ENCODE results near the gene STRADA. TPM values are rescaled to one million over a fixed set of nuclear protein-coding genes. Genes with fewer than 3 reads are reported as not detected.

STRADA gene
- total RNA-seq, 4 donors from 2014 or later = 14.2 to 52.8 (median 40.4) TPM

GRCh38 chr17:63701456-63701820, 40.2 kb downstream of the STRADA start:
- peaks cover 0 to 31% (median 26%) of the 10 kb centered on the region in 4 donors for H3K4me1 ChIP-seq
- no peak for TF ChIP-seq POLR2A (IDR thresholded peaks at IDR 0.05)
- TF ChIP-seq, protein P1, sequence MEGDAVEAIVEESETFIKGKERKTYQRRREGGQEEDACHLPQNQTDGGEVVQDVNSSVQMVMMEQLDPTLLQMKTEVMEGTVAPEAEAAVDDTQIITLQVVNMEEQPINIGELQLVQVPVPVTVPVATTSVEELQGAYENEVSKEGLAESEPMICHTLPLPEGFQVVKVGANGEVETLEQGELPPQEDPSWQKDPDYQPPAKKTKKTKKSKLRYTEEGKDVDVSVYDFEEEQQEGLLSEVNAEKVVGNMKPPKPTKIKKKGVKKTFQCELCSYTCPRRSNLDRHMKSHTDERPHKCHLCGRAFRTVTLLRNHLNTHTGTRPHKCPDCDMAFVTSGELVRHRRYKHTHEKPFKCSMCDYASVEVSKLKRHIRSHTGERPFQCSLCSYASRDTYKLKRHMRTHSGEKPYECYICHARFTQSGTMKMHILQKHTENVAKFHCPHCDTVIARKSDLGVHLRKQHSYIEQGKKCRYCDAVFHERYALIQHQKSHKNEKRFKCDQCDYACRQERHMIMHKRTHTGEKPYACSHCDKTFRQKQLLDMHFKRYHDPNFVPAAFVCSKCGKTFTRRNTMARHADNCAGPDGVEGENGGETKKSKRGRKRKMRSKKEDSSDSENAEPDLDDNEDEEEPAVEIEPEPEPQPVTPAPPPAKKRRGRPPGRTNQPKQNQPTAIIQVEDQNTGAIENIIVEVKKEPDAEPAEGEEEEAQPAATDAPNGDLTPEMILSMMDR (IDR thresholded peaks at IDR 0.05) = no peak
- peak overlapping the region; percentile 75 to 92 (median 80) for H3K4me3 ChIP-seq
- H3K36me3 ChIP-seq = peaks cover 0 to 30% (median 0%) of the 10 kb centered on the region in 3 donors
- H3K9me3 ChIP-seq = no peaks in the 10 kb centered on the region
- H3K27me3 ChIP-seq = no peaks in the 10 kb centered on the region
- DNase-seq = no peak
- H3K27ac ChIP-seq = peak overlapping the region; percentile 88 to 100 (median 94)

- TF ChIP-seq, protein P1 (IDR thresholded peaks at IDR 0.05) = peak in 1 of 6 experiments; percentile 24
- no peak for TF ChIP-seq POLR2A (IDR thresholded peaks at IDR 0.05)
- peak overlapping the region; percentile 75 to 92 (median 80) for H3K4me3 ChIP-seq
- H3K27ac ChIP-seq = peak overlapping the region; percentile 88 to 100 (median 94)
- peaks cover 0 to 31% (median 28%) of the 10 kb centered on the region in 4 donors for H3K4me1 ChIP-seq
- peak in 2 of 3 donors; percentile 66 to 75 for DNase-seq
- H3K27me3 ChIP-seq = no peaks in the 10 kb centered on the region
- no peaks in the 10 kb centered on the region for H3K9me3 ChIP-seq
- H3K36me3 ChIP-seq = peaks cover 0 to 28% (median 0%) of the 10 kb centered on the region in 3 donors
Observed at GRCh38 chr17:63700528-63701455, 40.8 kb downstream of the STRADA start.

DNA sequence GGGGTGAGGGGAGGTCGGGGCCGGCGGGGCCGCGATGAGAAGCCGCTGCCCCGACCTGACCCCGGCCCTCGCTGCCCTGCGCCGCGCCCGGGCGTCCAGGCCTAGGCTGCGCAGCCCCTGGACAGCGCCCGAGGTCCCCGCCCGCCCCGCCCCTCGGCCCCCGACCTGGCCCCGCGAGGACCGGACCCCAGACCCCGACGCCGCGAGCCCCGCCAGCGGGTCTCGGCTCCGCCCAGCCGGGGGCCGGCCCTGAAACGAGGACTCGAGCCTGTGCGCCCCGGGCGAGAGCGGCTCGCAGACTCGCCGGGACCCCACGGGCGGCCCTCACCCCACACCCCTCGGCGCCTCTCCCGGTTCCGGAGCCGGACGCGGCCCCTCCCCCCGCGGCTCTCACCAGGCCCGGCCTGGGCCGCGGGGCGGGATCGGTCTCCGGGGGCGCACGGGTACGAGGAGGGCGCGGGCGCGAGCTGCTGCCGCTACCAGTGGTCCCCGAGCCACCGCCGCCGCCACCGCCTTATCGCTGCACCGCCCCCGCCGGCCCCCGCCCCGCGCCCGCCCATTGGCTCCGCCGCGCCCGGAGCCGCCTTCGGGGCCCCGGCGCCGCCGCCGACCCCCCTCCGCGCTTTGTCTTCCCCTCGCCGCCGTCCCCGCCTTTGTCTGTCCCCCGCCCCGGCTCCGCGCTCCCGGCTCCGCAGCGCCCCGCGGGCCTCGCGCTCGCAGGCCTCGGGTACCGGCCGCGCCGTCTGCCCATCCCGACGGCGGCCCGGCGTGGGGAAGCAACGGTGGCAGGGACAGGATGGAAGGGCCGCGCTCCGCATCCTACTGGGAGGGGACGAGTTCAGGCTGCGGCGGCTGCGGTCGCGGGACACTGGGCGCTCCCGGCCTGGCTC, 41.7 kb downstream of the STRADA start, which contains the start of gene LIMD2:
LIMD2 (minus strand) TSS at position 488 of the 890 bp plus-strand sequence. CDS start 827 bp downstream, outside the sequence.
- Histone ChIP-seq H3K27me3 (no peaks in the 10 kb centered on the region), H3K27ac (peak within 1 kb of the TSS; percentile 88 to 100 (median 94)), H3K4me3 (peak within 1 kb of the TSS; percentile 75 to 92 (median 80)), H3K36me3 (peaks cover 0 to 19% (median 0%) of the 10 kb centered on the region in 3 donors), H3K9me3 (no peaks in the 10 kb centered on the region), H3K4me1 (peaks cover 0 to 36% (median 30%) of the 10 kb centered on the region in 4 donors)
- peak; percentile 70 to 91 (median 87) for DNase-seq
- no peak for TF ChIP-seq POLR2A (IDR thresholded peaks at IDR 0.05)
- TF ChIP-seq, protein P1 (IDR thresholded peaks at IDR 0.05) = no peak

GRCh38 chr17:63698886-63699637, 42.5 kb downstream of the STRADA start:
- Histone ChIP-seq H3K27ac (peak overlapping the region; percentile 88 to 100 (median 94)), H3K9me3 (no peaks in the 10 kb centered on the region), H3K36me3 (peaks cover 0 to 17% (median 0%) of the 10 kb centered on the region in 3 donors), H3K4me3 (peak overlapping the region; percentile 75 to 92 (median 80)), H3K4me1 (peaks cover 0 to 36% (median 32%) of the 10 kb centered on the region in 4 donors), H3K27me3 (no peaks in the 10 kb centered on the region)
- peak; percentile 70 to 96 (median 95) for DNase-seq
- no peak for TF ChIP-seq POLR2A (IDR thresholded peaks at IDR 0.05)
- TF ChIP-seq, protein P1 (IDR thresholded peaks at IDR 0.05) = no peak

All from Peyer's patch (tissue), 4 donors.